ENCODE measurements around the gene BRINP1.

DNA sequence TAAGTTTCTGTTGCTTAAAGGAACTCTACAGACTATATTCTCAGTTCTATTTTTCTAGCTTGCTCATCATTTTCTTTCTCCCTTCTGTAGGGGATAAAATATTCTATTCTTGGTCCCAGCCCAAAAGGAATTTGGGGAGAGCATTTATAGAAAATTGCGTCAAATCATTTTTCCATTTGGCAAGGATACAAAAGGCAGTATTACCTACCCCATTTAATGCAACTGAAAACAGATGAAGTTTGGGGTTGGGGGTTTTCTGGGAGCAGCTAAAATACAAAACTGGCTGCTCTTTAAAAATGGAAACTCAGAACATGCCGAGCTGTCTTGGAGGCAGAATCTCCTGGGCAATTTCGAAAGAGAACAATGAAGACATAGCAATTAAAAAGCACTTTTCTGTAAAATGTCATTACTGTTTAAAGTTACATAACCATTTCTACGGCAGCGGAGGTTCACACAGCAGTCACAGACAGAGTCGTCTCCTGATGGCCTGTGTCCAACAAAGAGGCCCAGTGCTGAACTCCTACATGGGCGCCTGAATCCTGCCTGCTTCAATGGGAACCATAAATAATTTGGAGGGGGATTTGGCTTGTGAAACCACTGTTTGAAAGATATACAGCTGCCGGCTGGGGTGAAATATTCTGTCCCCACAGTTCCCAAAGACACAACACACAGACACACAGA is 152.4 kb downstream of the BRINP1 start:
- TF ChIP-seq GATA3 (IDR thresholded peaks at IDR 0.05; ENCODE audit: low read depth, low read length) = no peak
- TF ChIP-seq GATA2 (IDR thresholded peaks at IDR 0.05; ENCODE audit: low read depth, low read length) = no peak
